Thoracic aorta (tissue), 2 donors: ENCODE results near the gene CREB3L2. TPM values are rescaled to one million over a fixed set of nuclear protein-coding genes. Genes with fewer than 3 reads are reported as not detected.
"Not testable (repeated sequence)": the region's sequence is repeated elsewhere in the genome, so short reads cannot be mapped to it uniquely, and the experiment has no call there.

Experiments
- ATAC-seq: fragments of 150-250 bp; one replicate; pipeline ENCODE4 v1.8.0; 2017; ENCODE audit warnings: low read depth; ENCODE audit not compliant: insufficient number of reproducible peaks, low FRiP score
- DNase-seq: peaks from one replicate; pipeline ENCODE4 v3.0.0-alpha.2; 2020; ENCODE audit warnings: low spot score
- H3K27ac ChIP-seq, 2 donors: fragments of 200-600 bp; sonication (generic); 1 replicate in 1 of 2; 2 replicates in 1 of 2; pipeline ENCODE4 v1.5.1; 2016; ENCODE audit warnings: mild to moderate bottlenecking in 2 of 2, moderate library complexity in 2 of 2
- H3K27me3 ChIP-seq: fragments of 200-600 bp; sonication (generic); replicated peaks from 2 replicates; pipeline ENCODE4 v1.6.0; 2016; ENCODE audit warnings: mild to moderate bottlenecking; ENCODE audit not compliant: insufficient read depth
- H3K36me3 ChIP-seq: fragments of 200-600 bp; sonication (generic); one replicate; pipeline ENCODE4 v1.5.1; 2016
- H3K4me1 ChIP-seq, 2 donors: fragments of 200-600 bp; sonication (generic); 1 replicate in 1 of 2; 2 replicates in 1 of 2; pipeline versions ENCODE4 v1.5.1 to v1.6.0; 2016; ENCODE audit warnings: low read depth in 2 of 2, mild to moderate bottlenecking in 1 of 2; ENCODE audit not compliant: control insufficient read depth in 1 of 2
- H3K4me3 ChIP-seq: fragments of 200-600 bp; sonication (generic); 2 replicates; pipeline ENCODE4 v1.5.1; 2016; ENCODE audit warnings: mild to moderate bottlenecking
- H3K9me3 ChIP-seq: fragments of 200-600 bp; sonication (generic); 2 replicates; pipeline ENCODE4 v1.5.1; 2016
- total RNA-seq, 2 donors: library from RNA; depleted of rRNA; stranded (reverse); fragments of >200 nt; gene quantifications; one replicate each; pipeline versions ENCODE4 v1.1.0 to v1.2.3, GENCODE V29; 2016
- TF ChIP-seq, protein P1 (sequence below): fragments of 200-600 bp; sonication (generic); IDR thresholded peaks from one replicate; pipeline ENCODE4 v1.5.1; 2019; ENCODE audit warnings: antibody characterized with exemption

CREB3L2 gene
- total RNA-seq, 2 donors from 2014 or later: 85.3 to 96.7 TPM

DNA sequence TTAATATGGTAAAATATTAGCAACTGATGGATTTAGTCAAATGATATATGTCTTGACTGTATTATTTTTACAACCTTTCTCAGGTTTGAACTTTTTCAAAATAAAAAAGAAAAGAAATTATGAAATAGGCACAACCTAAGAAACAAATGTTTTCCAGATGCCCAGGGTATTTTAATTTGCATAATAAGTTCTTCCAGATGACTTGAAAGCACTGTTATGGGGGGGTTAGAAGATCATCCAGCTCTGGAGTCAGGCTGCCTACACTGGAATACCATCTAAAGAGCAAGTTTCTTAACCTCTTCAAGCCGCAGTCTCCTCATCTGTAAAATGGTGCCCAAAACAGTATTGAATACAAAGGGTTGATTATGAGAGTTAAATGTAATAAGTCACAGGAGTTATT, 32.1 kb downstream of the CREB3L2 start:
- no peak for ATAC-seq
- TF ChIP-seq, protein P1, sequence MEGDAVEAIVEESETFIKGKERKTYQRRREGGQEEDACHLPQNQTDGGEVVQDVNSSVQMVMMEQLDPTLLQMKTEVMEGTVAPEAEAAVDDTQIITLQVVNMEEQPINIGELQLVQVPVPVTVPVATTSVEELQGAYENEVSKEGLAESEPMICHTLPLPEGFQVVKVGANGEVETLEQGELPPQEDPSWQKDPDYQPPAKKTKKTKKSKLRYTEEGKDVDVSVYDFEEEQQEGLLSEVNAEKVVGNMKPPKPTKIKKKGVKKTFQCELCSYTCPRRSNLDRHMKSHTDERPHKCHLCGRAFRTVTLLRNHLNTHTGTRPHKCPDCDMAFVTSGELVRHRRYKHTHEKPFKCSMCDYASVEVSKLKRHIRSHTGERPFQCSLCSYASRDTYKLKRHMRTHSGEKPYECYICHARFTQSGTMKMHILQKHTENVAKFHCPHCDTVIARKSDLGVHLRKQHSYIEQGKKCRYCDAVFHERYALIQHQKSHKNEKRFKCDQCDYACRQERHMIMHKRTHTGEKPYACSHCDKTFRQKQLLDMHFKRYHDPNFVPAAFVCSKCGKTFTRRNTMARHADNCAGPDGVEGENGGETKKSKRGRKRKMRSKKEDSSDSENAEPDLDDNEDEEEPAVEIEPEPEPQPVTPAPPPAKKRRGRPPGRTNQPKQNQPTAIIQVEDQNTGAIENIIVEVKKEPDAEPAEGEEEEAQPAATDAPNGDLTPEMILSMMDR: no peak
- peak overlapping the region; percentile 89 to 90 for H3K27ac ChIP-seq
- no peaks in the 10 kb centered on the region for H3K9me3 ChIP-seq
- H3K4me3 ChIP-seq: peak overlapping the region; percentile 32
- peaks cover 60 to 91% of the 10 kb centered on the region in 2 donors for H3K4me1 ChIP-seq
- no peaks in the 10 kb centered on the region for H3K27me3 ChIP-seq
- DNase-seq: no peak
- H3K36me3 ChIP-seq: no peaks in the 10 kb centered on the region

DNA sequence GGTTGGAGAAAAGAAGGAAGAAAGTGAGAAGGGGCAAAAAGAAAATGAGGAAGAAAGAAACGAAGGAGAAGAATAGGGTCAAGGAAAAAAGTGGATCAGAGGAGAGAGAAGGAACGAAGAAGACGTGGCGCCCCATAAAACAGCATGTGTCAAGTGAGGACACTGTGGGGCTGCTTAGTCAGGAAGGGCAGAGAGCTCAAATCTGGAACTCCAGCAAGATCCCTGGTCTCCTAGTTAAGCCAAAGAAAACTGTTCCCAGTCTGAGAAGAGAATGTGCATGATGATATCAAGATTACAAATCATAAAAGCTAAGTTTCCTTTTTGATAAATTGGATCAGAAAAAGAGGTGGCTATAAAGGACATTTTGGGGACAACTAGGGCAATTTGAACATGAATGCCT, 33.0 kb downstream of the CREB3L2 start:
- TF ChIP-seq, protein P1: no peak
- Histone ChIP-seq H3K36me3 (no peaks in the 10 kb centered on the region), H3K9me3 (no peaks in the 10 kb centered on the region), H3K4me1 (peaks cover 53 to 85% of the 10 kb centered on the region in 2 donors), H3K27me3 (no peaks in the 10 kb centered on the region), H3K27ac (peak overlapping the region; percentile 89 to 90), H3K4me3 (peak overlapping the region; percentile 2)
- ATAC-seq (peak; percentile 59), DNase-seq (no peak)

DNA sequence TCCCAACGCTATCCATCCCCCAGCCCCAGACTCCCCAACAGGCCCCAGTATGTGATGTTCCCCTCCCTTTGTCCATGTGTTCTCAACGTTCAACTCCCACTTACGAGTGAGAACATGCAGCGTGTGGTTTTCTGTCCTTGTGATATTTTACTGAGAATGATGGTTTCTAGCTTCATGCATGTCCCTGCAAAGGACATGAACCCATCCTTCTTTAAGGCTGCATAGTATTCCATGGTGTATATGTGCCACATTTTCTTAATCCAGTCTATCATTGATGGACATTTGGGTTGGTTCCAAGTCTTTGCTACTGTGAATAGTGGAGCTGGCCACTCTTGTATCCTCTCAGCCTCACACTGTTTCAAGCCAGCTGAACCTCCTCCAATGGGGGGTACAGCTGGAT, 33.5 kb downstream of the CREB3L2 start:
- peak overlapping the region; percentile 89 to 90 for H3K27ac ChIP-seq
- not testable (repeated sequence) for H3K4me3 ChIP-seq, H3K9me3 ChIP-seq, DNase-seq, H3K27me3 ChIP-seq, H3K36me3 ChIP-seq, ATAC-seq
- peaks cover 53 to 85% of the 10 kb centered on the region in 2 donors for H3K4me1 ChIP-seq

DNA sequence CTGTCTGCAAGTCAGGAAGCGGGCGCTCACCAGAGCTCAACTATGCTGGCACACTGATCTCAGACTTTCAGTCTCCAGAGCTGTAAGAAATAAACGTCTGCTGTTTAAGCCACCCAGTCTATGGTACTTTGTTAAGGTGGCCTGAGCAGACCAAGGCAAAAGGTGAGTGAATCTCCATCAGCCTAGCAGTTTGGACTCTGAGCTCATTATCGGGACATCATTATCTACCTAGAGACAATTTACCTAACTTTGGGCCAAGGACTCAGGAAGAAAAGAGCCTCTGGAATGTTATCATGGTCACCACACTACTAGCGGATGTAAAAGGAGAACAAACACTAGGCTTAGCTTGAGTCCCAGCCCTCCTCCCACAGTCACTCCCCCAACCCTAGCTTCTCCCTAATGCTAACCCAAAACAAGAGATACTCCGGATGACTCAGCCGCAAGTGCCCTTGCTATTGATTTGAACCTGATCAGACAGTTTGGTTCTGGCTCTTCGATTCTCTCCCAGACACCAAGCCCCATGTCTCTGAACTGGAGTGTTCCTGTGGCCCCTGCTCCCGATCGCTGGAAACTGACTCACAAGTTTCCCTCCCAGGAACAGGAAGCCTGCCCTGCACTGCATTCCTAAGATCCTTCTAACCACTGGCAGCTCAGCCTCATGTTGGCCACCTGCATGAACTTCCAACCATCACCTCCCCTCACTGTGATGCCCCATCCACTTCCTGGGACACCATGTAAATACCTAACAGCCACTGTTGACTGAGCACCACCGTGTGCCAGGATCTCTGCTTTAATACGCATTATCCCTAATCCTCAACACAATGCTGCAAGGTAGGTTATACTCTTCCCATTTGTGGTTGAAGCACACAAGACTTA, 34.5 kb downstream of the CREB3L2 start:
- Histone ChIP-seq H3K4me3 (peak overlapping the region; percentile 51), H3K27ac (peak overlapping the region; percentile 89 to 90), H3K36me3 (no peaks in the 10 kb centered on the region), H3K9me3 (no peaks in the 10 kb centered on the region), H3K4me1 (peaks cover 59 to 87% of the 10 kb centered on the region in 2 donors), H3K27me3 (no peaks in the 10 kb centered on the region)
- ATAC-seq (peak; percentile 46), DNase-seq (no peak)
- TF ChIP-seq, protein P1: no peak

DNA sequence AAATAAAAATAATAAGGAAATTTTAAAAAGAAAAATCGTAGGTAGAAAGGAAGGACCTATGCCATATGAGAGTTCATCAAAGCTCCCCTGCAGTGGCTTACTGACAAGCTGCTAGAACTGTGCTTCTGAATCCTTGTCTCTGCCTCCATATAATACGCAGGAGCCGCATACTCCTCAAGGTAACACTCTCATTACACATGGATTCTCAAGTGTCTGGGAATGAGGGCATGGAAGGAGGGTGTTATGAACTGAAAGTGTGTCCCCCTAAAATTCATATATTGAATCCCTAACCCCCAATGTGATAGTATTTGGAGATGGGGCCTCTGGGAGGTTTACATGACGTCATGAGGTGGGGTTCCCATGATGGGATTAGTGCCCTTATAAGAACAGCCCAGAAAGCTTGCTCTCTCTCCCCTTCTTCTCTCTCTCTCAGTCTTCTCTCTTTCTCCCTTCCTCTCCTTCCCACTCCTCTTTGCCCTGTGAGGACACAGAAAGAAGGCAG, 35.2 kb downstream of the CREB3L2 start:
- DNase-seq: no peak
- TF ChIP-seq, protein P1: no peak
- H3K4me3 ChIP-seq: peak overlapping the region; percentile 51
- H3K27me3 ChIP-seq: no peaks in the 10 kb centered on the region
- ATAC-seq: no peak
- peaks cover 54 to 88% of the 10 kb centered on the region in 2 donors for H3K4me1 ChIP-seq
- no peaks in the 10 kb centered on the region for H3K9me3 ChIP-seq
- peak overlapping the region; percentile 89 to 90 for H3K27ac ChIP-seq
- no peaks in the 10 kb centered on the region for H3K36me3 ChIP-seq
